Measurements from ENCODE around the gene EMX2.
A peak's percentile ranks its signal among the peaks of the same experiment; 100 is the strongest.

Gene EMX2

GRCh38 chr10:117532451-117533107 lies 10.0 kb upstream of the EMX2 start:
- DNase-seq, result no peak

- DNase-seq, result no peak
These were observed 8.9 kb upstream of the EMX2 start for GRCh38 chr10:117533507-117534281.

GRCh38 chr10:117534321-117535297 lies 7.9 kb upstream of the EMX2 start:
- no peak for DNase-seq

GRCh38 chr10:117535298-117536071 lies 7.1 kb upstream of the EMX2 start:
- DNase-seq, result no peak

GRCh38 chr10:117536072-117536865 lies 6.3 kb upstream of the EMX2 start:
- DNase-seq, result no peak

GRCh38 chr10:117536866-117537435 lies 5.6 kb upstream of the EMX2 start:
- no peak for DNase-seq

- DNase-seq, result peak; percentile 60
These were observed 5.1 kb upstream of the EMX2 start for GRCh38 chr10:117537436-117537903.

GRCh38 chr10:117537904-117538524 lies 4.5 kb upstream of the EMX2 start:
- no peak for DNase-seq

GRCh38 chr10:117539361-117539773 lies 3.2 kb upstream of the EMX2 start:
- DNase-seq, result no peak

- no peak for DNase-seq
These were observed 2.5 kb upstream of the EMX2 start for GRCh38 chr10:117539903-117540639.

- no peak for DNase-seq
These were observed 1.7 kb upstream of the EMX2 start for GRCh38 chr10:117540640-117541404.

- no peak for DNase-seq
These were observed 1.1 kb upstream of the EMX2 start for GRCh38 chr10:117541405-117541908.

GRCh38 chr10:117541909-117542705 lies 439 bp upstream of the EMX2 start:
- DNase-seq, result peak; percentile 44

GRCh38 chr10:117543225-117544003 lies 868 bp downstream of the EMX2 start:
- DNase-seq, result no peak

- DNase-seq, result no peak
These were observed 1.6 kb downstream of the EMX2 start for GRCh38 chr10:117544004-117544701.

- peak; percentile 76 for DNase-seq
These were observed 2.2 kb downstream of the EMX2 start for GRCh38 chr10:117544711-117545140.

Data from 8988T (cell line).